NCI-H524 treated with DMSO at 0.1 percent for 48 hours (cell line): Measurements from ENCODE around the gene TIAM2.
"Not testable (repeated sequence)": the region's sequence is repeated elsewhere in the genome, so short reads cannot be mapped to it uniquely, and the experiment has no call there.

Source experiments
- DNase-seq: peaks from one replicate; lab custom pipeline; 2025; lab: John Stamatoyannopoulos, UW

Gene TIAM2

GRCh38 chr6:155200012-155200411, 204.9 kb downstream of the TIAM2 start:
- DNase-seq = no peak

GRCh38 chr6:155201461-155202226, 206.5 kb downstream of the TIAM2 start:
- DNase-seq = no peak

DNA sequence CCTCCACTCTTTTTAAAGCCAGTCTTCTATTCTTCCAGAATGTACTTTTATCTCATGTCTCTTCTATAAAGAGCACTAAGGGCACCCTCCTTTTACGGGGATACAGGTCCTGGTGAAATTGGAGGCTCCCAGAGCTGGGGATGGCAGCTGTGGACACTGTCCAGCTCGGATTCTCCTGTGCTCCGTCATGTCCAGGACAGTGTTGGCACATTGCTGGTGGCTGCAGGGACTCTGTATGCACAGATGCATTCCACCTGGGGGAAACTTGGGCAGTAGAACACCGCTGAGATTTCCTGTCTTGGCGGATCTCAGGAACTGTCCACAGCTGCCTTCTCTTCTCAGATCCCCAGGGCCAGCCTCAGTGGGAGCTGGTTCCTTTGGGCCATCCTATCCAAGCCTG, 212.1 kb downstream of the TIAM2 start:
- no peak for DNase-seq

- DNase-seq = no peak
Observed at GRCh38 chr6:155212106-155212505, 217.0 kb downstream of the TIAM2 start.

GRCh38 chr6:155212616-155213380, 217.7 kb downstream of the TIAM2 start:
- DNase-seq = no peak

- peak; percentile 30 for DNase-seq
Observed at GRCh38 chr6:155213611-155214372, 218.7 kb downstream of the TIAM2 start.

DNA sequence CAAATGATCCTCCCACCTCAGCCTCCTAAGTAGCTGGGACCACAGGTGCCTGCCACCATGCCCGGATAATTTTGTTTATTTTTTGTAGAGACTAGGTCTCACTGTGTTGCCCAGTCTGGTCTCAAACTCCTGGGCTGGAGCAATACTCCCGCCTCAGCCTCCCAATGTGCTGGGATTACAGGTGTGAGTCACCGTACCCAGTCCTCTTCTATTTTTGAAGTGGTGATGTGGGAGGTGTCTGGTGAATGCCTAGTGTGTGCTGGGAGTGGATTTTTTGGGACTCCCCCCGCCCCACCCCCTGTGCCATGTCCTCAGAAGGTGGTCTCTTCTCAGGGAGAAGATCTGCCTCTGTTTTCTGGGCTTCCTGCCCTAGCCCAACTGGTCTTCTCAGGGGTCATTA, 220.8 kb downstream of the TIAM2 start:
- DNase-seq = no peak

DNA sequence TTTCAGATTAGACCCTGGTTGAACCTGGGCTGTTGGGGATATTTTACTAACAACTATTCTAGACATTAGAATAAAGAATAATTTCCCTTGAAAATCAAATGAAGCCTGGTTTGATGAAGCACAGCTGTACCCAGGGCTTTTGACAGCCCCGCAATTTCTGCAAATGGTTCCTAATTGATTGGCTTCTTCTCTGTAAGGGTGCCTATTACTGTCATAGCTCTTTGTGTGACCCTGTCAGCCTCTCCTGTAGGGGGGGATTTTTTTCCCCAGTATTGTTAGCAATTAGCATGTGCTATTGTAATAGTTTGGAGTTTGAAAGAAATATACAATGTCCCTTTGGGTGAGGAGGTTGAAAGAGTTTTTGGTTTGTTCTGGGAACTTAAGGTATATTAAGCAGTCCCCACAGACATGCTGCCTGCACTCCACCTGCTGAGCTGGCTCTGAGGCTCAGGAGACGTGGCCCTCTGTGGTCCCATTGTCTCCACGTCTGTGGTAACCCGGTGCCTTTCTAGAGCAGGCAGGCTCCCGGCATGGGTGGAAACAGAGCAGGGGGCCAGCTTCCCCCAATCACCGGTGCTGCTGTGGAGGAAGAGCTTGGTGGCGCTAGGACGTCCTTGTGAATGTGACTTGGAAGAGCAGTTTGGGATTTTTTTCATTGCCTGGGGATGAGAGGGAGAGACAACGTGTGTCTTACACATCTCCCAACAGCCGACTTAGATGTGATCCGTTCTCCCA, 221.4 kb downstream of the TIAM2 start:
- no peak for DNase-seq

- not testable (repeated sequence) for DNase-seq
Observed at GRCh38 chr6:155218711-155219110, 223.6 kb downstream of the TIAM2 start.

GRCh38 chr6:155219299-155219698, 224.2 kb downstream of the TIAM2 start:
- DNase-seq = no peak

DNA sequence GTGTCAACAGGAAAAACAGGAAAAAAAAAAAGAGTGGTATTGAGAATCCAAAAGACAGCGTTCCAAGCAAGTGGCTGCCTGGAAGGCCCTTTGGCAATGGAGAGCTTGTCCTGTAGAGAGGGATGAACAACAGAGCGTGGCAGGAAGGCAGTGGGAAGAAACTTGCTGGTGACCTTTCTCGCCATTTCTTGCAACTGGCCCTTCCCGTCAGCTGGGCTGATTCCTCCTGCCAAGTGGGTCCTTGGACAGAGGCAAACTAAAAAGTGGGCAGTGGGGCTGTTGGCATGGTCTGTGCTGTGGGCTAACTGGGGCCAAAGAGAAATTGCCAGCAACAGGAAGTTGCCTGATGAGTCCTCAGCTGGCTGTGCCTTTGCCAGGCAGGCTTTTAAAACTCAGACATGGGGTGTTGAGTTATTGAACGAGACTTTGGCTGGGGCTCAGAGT, 224.8 kb downstream of the TIAM2 start:
- DNase-seq = no peak

GRCh38 chr6:155221086-155221485, 226.0 kb downstream of the TIAM2 start:
- DNase-seq = no peak

DNA sequence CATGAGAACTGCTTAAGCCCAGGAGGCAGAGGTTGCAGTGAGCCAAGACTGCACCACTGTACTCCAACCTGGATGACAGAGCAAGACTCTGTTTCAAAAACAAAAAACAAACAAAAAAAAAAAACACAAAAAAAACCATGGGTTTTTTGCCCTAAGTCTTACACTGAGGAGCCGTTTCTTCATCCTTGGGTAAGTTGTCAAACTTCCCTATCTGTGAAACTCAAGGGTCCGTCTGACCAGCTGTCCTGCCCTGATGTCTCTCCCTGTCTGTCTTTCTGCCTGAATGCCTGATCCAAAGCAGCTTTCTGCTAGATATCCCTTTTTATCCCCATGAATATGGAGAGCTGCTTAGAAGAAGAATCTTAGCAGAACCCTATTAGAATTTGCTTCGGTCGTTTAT, 227.4 kb downstream of the TIAM2 start:
- no peak for DNase-seq

GRCh38 chr6:155223646-155224451, 228.7 kb downstream of the TIAM2 start:
- no peak for DNase-seq

- no peak for DNase-seq
Observed at GRCh38 chr6:155224618-155225017, 229.5 kb downstream of the TIAM2 start.

DNA sequence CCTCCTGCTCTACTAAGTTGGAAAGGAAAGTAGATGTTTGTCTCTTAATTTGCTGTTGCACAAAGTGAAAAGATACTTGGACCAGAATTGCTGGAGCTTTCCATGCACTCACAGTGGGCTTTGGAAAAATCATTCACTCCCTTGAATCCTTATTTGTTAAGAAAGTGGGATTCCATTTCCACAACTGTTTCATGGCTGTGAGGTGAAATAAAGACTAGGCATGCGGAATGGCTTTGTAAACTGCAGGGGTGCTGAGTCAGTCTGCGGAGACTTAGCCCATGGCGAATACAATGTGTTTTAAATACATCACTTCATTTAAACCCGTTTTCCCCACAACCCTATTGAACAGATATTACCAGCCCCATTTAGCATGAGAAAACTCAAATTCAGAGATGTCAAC, 231.9 kb downstream of the TIAM2 start:
- DNase-seq = no peak

DNA sequence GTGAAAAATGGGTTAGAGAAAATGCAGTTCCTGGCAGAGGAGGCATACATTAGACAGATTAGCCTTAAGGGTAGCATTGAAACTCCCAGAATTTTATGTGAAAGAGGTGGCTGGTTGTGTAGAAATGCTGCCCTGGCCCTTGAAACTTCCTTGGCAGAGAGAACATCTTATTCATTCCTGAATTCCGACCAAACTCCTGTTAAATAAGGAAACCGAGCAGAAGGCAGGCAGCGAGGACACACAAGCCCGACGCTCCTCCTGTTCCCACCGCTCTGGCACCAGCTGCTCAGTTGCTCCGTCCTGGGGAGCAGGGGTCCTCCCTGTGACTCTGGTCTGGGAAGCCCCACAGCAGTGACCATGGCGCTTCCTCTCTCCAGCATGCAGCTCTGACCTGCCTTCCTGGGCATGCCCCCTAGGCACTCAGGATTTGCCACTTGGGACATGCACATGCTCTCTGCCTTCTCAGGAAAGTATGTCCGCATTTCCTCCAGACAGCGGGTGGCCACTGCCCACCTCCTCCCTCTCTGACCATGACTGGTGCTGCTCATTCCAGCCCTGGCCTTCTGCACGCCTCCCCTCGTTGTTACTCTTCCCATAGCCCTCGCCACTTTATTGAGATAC, 233.5 kb downstream of the TIAM2 start:
- DNase-seq = no peak

GRCh38 chr6:155230975-155231374, 235.9 kb downstream of the TIAM2 start:
- DNase-seq = not testable (repeated sequence)

DNA sequence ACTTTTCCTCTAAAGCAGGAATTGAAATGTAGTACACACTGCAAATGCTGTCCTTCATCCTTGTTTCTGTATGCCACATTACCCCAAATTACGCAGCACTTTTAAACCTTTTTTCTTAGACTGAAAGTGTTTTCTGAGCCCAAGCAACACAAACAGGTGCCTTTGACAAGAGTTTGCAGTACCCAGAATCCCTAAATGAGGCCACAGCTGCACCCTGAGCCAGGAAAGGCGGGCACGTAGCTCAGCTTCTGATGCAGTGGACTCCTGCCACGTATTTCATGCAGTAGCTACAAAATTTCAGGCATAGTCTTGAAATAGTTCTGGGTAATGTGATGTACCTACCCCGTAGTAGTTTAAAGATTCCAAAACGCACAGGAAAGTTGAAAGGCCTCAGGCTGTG, 237.7 kb downstream of the TIAM2 start:
- DNase-seq = no peak

- DNase-seq = no peak
Observed at GRCh38 chr6:155234167-155234566, 239.1 kb downstream of the TIAM2 start.

DNA sequence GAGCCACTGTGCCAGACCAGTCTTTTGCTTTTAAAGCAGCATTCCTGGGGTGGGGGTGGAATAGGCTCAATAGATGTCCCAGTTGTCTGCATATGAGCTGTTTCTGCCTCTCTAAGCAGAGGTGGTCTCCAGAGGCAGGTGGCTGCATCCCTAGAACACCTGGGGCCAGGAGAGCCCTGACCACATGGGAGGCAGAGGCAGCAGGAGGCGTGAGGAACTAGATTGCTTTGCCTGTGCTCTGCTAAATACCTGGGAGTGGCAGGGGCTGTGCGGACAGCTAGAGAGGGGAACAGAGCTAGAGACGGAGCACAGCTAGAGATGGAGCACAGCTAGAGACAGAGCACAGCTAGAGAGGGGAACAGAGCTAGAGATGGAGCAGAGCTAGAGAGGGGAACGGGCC, 239.6 kb downstream of the TIAM2 start:
- no peak for DNase-seq
